Ectodermal cell (in vitro differentiated cells): ENCODE data around the gene GJB5.
"Not testable (repeated sequence)": the region's sequence is repeated elsewhere in the genome, so short reads cannot be mapped to it uniquely, and the experiment has no call there.

Experiments
- H3K27ac ChIP-seq: 2 replicates; pipeline ENCODE4 v1.7.0; 2013; ENCODE audit warnings: mild to moderate bottlenecking, low read depth, low read length; ENCODE audit not compliant: insufficient read depth, poor library complexity, severe bottlenecking
- H3K27me3 ChIP-seq: 2 replicates; pipeline ENCODE4 v1.7.0; 2013; ENCODE audit warnings: mild to moderate bottlenecking, low read length; ENCODE audit not compliant: insufficient read depth, control insufficient read depth, poor library complexity, severe bottlenecking
- H3K36me3 ChIP-seq: one replicate; pipeline ENCODE4 v1.7.0; 2013; ENCODE audit warnings: low read length; ENCODE audit not compliant: control insufficient read depth, insufficient read depth
- H3K4me1 ChIP-seq: one replicate; pipeline ENCODE4 v1.7.0; 2013; ENCODE audit warnings: low read length; ENCODE audit not compliant: control insufficient read depth, insufficient read depth
- H3K4me3 ChIP-seq: 2 replicates; pipeline ENCODE4 v1.7.0; 2013; ENCODE audit warnings: low read depth, low read length, control low read depth; ENCODE audit not compliant: insufficient read depth
- H3K9me3 ChIP-seq: 2 replicates; pipeline ENCODE4 v1.7.0; 2013; ENCODE audit warnings: mild to moderate bottlenecking, low read length, moderate library complexity; ENCODE audit not compliant: control insufficient read depth
- WGBS, 2 experiments: methylation state at CpG; one replicate each; pipeline ENCODE4 v1.1.7; 2013; ENCODE audit warnings: missing lambda C conversion rate in 2 of 2; 5-methylcytosine and 5-hydroxymethylcytosine counted together

GJB5 gene

DNA sequence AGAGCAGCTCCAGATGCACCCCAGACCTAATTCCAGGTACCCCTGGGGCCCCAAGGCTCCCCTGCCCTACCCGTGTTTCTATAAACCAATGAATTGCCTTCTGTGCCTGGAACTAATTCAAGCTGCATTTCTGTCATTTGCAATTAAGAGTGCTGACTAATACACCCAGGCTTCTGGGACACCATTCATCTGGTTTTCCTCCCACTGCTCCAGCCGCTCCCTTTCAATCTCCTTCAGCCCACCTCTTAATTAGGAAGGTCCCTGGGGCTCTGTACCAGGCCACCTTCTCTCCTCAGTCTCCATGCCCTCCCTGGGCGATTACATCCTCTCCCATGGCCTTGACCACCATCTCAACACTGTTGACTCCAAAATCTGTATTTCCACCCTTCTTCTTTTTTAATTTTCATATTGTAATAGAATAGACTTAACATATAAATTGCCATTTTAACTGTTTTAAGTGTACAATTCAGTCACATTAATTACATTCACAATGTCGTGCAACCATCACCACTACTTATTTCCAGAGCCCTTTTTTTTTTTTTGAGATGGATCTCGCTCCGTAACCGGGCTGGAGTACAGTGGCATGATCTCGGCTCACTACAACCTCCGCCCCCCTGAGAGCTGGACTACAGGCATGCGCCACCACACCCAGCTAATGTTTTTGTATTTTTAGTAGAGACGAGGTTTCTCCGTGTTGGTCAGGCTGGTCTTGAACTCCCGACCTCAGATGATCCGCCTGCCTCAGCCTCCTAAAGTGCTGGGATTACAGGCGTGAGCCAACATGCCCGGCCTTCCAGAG is 16.9 kb downstream of the GJB5 start:
- Histone ChIP-seq H3K27me3 (no peaks in the 10 kb centered on the region), H3K4me1 (no peaks in the 10 kb centered on the region), H3K27ac (no peak overlapping the region), H3K9me3 (no peaks in the 10 kb centered on the region), H3K4me3 (no peak overlapping the region), H3K36me3 (no peaks in the 10 kb centered on the region)
- WGBS, 2 experiments, result 86 to 90% methylated on average over 16 of the region's 16 CpGs

- WGBS, 2 experiments, result 94 to 95% methylated on average over 4 of the region's 4 CpGs
- H3K27ac ChIP-seq, H3K4me3 ChIP-seq, H3K4me1 ChIP-seq, H3K27me3 ChIP-seq, H3K9me3 ChIP-seq, H3K36me3 ChIP-seq: not testable (repeated sequence)
Observed at GRCh38 chr1:34773114-34773513, 18.3 kb downstream of the GJB5 start.

DNA sequence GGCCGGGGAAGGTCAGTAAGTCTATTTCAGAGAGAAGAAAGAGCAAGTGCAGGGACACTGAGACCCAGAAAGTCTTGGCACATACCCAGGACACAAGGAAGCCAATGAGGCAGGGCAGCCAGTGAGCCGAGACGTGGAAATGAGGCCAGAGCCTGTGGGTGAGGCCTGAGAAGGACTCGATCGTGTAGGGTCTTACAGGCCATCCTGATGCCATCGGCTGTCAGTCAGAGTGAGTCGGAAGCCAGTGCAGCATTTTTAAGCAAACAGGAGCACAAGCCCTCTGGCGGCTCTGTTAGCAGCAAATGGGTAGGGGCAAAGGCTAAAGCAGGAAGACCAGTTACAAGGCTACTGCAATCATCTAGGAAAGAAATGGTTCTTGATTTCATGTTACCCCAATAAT is 20.1 kb downstream of the GJB5 start:
- H3K9me3 ChIP-seq, result no peaks in the 10 kb centered on the region
- H3K4me1 ChIP-seq, result no peaks in the 10 kb centered on the region
- no peak overlapping the region for H3K27ac ChIP-seq
- H3K27me3 ChIP-seq, result peaks cover 12% of the 10 kb centered on the region
- H3K36me3 ChIP-seq, result no peaks in the 10 kb centered on the region
- no peak overlapping the region for H3K4me3 ChIP-seq
- 77 to 83% methylated on average over 8 of the region's 8 CpGs for whole genome bisulfite sequencing, 2 experiments

GRCh38 chr1:34776911-34777310 is 22.1 kb downstream of the GJB5 start:
- 71 to 77% methylated on average over 3 of the region's 3 CpGs for whole genome bisulfite sequencing, 2 experiments
- H3K4me1 ChIP-seq, result no peaks in the 10 kb centered on the region
- H3K27me3 ChIP-seq, result peaks cover 32% of the 10 kb centered on the region
- H3K27ac ChIP-seq, result no peak overlapping the region
- H3K36me3 ChIP-seq, result no peaks in the 10 kb centered on the region
- no peak overlapping the region for H3K4me3 ChIP-seq
- no peaks in the 10 kb centered on the region for H3K9me3 ChIP-seq

DNA sequence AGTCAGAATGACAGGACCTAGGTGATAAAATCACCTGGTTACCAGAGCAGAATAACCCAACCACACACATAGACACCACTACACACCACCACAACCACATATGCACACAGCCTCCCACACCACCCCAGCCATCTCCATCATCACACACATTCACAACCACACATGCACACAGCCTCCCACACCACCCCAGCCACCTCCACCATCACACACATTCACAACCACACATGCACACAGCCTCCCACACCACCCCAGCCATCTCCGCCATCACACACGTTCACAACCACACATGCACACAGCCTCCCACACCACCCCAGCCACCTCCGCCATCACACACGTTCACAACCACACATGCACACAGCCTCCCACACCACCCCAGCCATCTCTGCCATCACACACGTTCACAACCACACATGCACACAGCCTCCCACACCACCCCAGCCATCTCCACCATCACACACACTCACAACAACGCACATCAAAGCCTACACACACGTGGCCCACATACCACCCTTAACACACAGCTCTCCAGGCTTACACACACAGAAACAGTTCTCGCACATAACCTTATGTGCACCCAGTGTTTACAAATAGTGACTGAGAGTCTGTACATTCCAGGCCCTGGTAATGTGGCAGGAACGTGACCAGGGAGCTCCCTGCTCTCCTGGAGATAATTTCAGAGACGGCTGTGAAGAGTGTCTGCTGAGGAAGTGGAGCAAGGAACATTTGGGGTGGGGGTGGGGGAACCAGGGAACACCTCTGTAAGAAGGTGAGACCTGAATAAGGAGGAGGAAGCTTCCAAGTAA is 22.9 kb downstream of the GJB5 start:
- Histone ChIP-seq H3K36me3 (no peaks in the 10 kb centered on the region), H3K27ac (no peak overlapping the region), H3K9me3 (no peaks in the 10 kb centered on the region), H3K4me1 (no peaks in the 10 kb centered on the region), H3K27me3 (peaks cover 40% of the 10 kb centered on the region), H3K4me3 (no peak overlapping the region)
- 59 to 63% methylated on average over 10 of the region's 10 CpGs for WGBS, 2 experiments

DNA sequence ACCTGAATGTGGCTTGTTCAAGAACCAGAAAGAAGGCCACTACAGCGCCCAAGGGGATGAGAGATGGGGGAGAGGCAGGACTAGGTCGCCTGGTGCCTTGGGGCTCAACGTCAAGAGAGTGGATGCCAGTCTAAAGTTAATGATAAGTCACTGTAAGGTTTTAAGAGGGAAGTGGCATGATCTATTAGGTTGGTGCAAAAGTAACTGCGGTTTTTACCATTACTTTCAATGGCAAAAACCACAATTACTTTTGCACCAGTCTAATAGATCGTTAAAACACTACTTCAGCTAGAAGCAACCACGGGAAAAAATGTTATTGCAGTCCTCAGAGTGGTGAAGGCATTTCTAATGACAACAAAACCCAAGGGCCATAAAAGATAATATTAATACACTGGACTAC is 23.5 kb downstream of the GJB5 start:
- Histone ChIP-seq H3K36me3 (no peaks in the 10 kb centered on the region), H3K27me3 (peaks cover 46% of the 10 kb centered on the region), H3K9me3 (no peaks in the 10 kb centered on the region), H3K4me3 (no peak overlapping the region), H3K4me1 (no peaks in the 10 kb centered on the region), H3K27ac (no peak overlapping the region)
- WGBS, 2 experiments, result 88 to 96% methylated on average over 5 to 6 of the region's 6 CpGs

DNA sequence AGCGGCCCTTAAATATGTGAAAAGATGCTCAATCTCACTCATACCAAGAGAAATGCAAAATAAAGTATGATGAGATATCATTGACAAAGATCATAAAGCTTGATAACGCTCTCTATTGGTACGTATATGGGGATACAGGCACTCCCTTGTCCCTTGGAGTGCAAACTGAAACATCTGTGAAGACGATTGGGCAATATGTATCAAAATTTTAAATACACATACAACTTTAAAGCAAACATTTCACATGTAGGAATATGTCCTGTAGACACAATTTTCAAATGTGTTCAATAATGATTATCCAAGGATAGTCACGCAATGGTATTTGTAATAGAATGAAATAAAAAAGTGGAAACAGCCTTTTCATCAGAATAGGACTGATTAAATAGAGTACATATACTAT is 24.2 kb downstream of the GJB5 start:
- no peaks in the 10 kb centered on the region for H3K9me3 ChIP-seq
- peaks cover 52% of the 10 kb centered on the region for H3K27me3 ChIP-seq
- WGBS, 2 experiments, result 82 to 95% methylated on average over 3 to 5 of the region's 5 CpGs
- no peak overlapping the region for H3K4me3 ChIP-seq
- H3K27ac ChIP-seq, result no peak overlapping the region
- no peaks in the 10 kb centered on the region for H3K4me1 ChIP-seq
- H3K36me3 ChIP-seq, result no peaks in the 10 kb centered on the region

DNA sequence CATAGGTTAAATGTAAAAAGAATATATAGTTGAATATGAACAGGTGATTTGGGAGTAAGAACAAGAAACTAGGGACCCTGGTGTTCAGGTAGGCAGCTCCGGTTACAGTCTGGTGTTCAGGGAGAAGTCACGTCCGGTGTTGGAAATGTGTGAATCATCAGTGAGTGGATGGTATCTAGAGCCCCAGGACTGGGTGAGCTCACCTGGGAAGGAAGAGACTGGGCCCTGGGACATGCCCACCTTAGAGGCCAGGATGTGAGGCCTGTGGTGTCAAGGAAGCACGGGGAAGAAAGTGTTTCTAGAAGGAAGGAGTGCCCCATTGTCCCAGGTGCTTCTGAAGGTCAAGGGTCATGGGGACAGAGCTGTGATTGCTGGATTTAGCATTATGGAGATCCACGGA is 24.7 kb downstream of the GJB5 start:
- 84 to 88% methylated on average over 5 of the region's 5 CpGs for WGBS, 2 experiments
- no peaks in the 10 kb centered on the region for H3K9me3 ChIP-seq
- no peaks in the 10 kb centered on the region for H3K4me1 ChIP-seq
- H3K27ac ChIP-seq, result no peak overlapping the region
- peaks cover 57% of the 10 kb centered on the region for H3K27me3 ChIP-seq
- no peaks in the 10 kb centered on the region for H3K36me3 ChIP-seq
- H3K4me3 ChIP-seq, result no peak overlapping the region

DNA sequence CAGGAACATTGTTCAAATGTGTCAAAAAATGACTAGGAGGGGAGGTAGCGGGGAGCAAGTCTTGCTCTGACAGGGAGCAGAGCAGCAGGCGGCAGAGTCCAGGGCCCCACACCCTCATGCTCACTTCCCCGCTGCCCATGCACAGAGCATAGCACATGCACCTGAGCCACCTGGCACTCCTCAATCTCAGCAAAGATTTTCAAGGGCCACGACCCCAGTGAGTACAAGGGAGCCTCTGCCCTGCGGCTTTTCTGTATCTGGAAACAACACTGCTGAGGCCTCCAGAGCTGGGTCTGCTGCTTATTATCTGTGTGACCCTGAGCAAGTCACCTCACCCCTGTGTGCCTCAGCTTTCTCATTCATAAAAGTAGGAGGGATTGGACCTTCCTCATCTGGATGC is 25.1 kb downstream of the GJB5 start:
- Histone ChIP-seq H3K4me3 (no peak overlapping the region), H3K9me3 (no peaks in the 10 kb centered on the region), H3K27ac (no peak overlapping the region), H3K36me3 (no peaks in the 10 kb centered on the region), H3K27me3 (peaks cover 61% of the 10 kb centered on the region), H3K4me1 (no peaks in the 10 kb centered on the region)
- 88 to 90% methylated on average over 5 of the region's 5 CpGs for WGBS, 2 experiments

DNA sequence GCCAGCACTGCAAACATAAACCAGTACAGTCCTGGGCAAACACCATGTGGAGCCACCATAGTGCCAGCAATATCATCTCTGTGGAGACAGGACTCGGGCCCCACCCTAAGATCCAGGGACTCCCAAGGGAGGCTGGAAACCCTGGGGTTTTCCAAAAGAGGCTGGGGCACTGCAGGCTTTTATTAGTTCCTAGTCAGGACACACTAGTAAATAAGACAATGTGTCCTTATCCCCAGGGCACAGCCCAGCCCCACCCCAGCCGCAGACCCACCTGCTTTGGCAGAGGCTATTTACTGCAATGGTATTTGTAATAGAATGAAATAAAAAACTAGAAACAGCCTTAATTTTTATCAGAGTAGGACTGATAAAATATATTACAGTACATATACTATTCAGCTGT is 25.7 kb downstream of the GJB5 start:
- H3K36me3 ChIP-seq, result no peaks in the 10 kb centered on the region
- no peak overlapping the region for H3K27ac ChIP-seq
- 80 to 89% methylated on average over 1 of the region's 2 CpGs for WGBS, 2 experiments
- no peak overlapping the region for H3K4me3 ChIP-seq
- no peaks in the 10 kb centered on the region for H3K4me1 ChIP-seq
- no peaks in the 10 kb centered on the region for H3K9me3 ChIP-seq
- H3K27me3 ChIP-seq, result peaks cover 64% of the 10 kb centered on the region
